ENCODE data around the gene PPP4R3A. TPM values are rescaled to one million over a fixed set of nuclear protein-coding genes. Genes with fewer than 3 reads are reported as not detected.
A peak's percentile ranks its signal among the peaks of the same experiment; 100 is the strongest.

Gene PPP4R3A
- 86.2 TPM for total RNA-seq
- long read RNA-seq, full-length matches to known transcripts: 98 of 145 reads
- long read RNA-seq, partial matches to known transcripts: 15 of 145 reads
- long read RNA-seq, other reads (novel, unspliced or antisense): 32 of 145 reads

DNA sequence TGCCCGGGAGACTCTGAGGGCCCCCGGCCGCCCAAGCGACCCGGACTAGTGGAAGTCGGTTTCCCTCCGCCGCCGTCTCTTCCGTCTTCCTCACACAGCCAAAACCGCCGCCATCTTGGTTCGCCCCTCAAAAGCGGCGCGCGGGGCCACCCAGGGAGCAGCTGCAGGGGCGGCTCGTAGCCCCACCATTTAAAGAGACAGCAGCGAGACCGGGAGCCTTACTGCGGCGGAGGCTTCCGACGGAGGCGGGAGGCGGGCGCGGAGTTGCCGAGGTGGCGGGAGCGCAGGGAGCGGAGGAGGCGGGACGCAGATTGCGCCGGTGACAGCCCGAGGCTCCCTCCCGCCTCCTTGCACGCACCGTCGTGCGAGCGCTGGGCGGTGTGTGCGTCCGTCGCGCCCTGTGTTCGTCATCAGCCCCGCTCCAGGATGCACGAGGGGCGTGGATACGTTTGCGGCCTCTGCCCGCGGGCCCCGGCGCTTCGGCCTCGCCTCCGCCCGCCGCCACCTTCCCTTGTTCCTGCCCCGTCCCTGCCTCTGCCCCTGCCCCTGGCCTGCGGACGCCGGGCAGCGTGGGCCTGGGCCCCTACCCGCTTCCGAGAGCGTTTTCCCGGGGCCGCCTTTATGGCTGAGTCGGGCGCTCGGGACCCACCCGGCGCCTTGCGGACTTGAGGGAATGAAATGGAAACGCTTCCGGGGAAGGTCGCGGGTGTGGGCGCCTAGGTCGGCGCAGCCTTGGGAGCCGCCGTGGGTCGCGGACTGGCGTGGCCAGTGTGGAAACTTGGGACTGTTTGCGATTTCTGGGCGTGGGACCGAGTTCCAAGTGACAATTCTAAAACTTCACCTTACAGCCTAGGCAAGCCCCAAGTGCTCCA is at the start of gene PPP4R3A:
Gene PPP4R3A (minus strand): TSS at position 140 of the 872 bp plus-strand sequence. CDS start 663 bp downstream, outside the sequence.
- TF ChIP-seq, protein P1, sequence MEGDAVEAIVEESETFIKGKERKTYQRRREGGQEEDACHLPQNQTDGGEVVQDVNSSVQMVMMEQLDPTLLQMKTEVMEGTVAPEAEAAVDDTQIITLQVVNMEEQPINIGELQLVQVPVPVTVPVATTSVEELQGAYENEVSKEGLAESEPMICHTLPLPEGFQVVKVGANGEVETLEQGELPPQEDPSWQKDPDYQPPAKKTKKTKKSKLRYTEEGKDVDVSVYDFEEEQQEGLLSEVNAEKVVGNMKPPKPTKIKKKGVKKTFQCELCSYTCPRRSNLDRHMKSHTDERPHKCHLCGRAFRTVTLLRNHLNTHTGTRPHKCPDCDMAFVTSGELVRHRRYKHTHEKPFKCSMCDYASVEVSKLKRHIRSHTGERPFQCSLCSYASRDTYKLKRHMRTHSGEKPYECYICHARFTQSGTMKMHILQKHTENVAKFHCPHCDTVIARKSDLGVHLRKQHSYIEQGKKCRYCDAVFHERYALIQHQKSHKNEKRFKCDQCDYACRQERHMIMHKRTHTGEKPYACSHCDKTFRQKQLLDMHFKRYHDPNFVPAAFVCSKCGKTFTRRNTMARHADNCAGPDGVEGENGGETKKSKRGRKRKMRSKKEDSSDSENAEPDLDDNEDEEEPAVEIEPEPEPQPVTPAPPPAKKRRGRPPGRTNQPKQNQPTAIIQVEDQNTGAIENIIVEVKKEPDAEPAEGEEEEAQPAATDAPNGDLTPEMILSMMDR (IDR thresholded peaks at IDR 0.05): no peak
- peak; percentile 97 for ATAC-seq

DNA sequence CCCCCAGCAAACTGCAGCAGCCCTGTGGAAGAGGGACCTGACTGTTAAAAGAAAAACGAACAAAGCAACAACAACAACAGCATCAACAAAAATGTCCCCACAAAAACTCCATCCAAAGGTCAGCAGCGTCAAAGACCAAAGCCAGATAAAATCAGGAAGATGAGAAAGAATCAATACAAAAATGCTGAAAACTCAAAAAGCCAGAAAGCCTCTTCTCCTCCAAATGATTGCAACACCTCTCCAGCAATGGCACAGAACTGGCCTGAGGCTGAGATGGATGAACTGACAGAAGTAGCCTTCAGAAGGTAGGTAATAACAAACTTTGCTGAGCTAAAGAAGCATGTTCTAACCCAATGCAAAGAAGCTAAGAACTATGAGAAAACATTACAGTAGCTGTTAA is 45.4 kb upstream of the PPP4R3A start:
- DNase-seq: no peak
- Histone ChIP-seq H3K27ac (no peak overlapping the region), H3K4me3 (no peak overlapping the region), H3K9me3 (no peaks in the 10 kb centered on the region), H3K36me3 (no peaks in the 10 kb centered on the region), H3K27me3 (no peaks in the 10 kb centered on the region), H3K4me1 (no peaks in the 10 kb centered on the region)
- intact Hi-C loops (cut with DNase I): no loop called here
- ATAC-seq: no peak
- TF ChIP-seq, protein P1 (IDR thresholded peaks at IDR 0.05): no peak

More for the DNA sequence above, at the start of gene PPP4R3A:
- DNase-seq: peak; percentile 98
- H3K36me3 ChIP-seq: peaks cover 6% of the 10 kb centered on the region
- peak within 1 kb of the TSS; percentile 100 for H3K27ac ChIP-seq
- H3K27me3 ChIP-seq: no peaks in the 10 kb centered on the region
- peaks cover 19% of the 10 kb centered on the region for H3K4me1 ChIP-seq
- no peaks in the 10 kb centered on the region for H3K9me3 ChIP-seq
- peak within 1 kb of the TSS; percentile 86 for H3K4me3 ChIP-seq
- intact Hi-C loops (cut with DNase I): no loop called here

DNA sequence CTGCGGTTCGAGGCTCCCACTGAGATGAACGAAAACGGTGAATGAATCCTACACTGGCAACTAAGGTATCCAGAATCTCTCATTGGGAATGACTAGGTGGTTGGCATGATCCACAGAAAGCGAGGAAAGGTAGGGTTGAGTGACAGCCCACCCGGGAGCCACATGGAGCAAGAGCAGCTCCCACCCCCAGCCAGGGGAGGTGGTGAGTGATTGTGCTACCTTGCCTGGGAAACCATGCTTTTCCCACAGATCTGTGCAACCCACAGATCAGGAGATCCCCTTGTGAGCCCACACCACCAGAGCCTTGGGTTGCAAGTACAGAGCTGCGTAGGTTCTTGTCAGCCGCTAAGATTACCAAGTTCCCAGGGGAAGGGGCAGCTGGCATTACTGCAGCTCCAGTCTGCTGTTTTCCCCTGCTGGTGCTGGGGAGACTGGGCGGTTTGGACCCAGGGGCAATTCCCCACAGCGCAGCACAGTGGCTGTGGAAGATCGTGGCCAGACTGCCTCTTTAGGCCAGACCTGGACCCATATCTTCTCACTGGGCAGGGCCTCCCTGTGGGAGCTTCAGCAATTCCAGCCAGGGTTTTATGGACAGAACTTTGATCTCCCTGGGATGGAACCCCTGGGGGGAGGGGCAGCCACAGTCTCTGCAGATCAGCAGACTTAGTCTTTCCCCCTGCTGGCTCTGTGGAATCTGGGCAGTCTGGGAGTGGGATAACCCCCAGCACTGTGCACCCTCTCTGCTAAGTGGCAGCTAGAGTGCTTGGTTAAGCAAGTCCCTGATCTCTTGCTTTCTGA is 44.6 kb upstream of the PPP4R3A start:
- no peak overlapping the region for H3K4me3 ChIP-seq
- H3K36me3 ChIP-seq: no peaks in the 10 kb centered on the region
- H3K4me1 ChIP-seq: no peaks in the 10 kb centered on the region
- ATAC-seq (no peak), DNase-seq (no peak)
- H3K9me3 ChIP-seq: no peaks in the 10 kb centered on the region
- TF ChIP-seq, protein P1 (IDR thresholded peaks at IDR 0.05): no peak
- H3K27me3 ChIP-seq: no peaks in the 10 kb centered on the region
- no peak overlapping the region for H3K27ac ChIP-seq
- intact Hi-C loops (cut with DNase I): no loop called here

DNA sequence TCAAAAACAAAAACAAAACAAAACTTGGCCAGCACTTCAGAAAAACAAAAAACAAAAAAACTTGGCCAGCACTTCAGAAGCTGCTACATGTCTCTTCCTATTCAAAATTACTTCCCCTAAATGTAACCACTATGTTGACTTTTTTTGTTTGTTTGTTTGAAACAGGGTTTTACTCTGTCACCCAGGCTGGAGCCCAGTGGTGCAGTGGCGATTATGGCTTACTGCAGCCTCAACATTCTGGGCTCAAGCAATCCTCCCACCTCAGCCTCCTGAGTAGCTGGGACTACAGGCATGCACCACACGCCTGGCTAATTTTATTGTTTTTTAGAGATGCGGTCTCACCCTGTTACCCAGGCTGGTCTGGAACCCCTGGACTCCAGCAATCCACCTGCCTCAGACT is 38.0 kb upstream of the PPP4R3A start:
- no peak overlapping the region for H3K4me3 ChIP-seq
- DNase-seq (no peak), ATAC-seq (no peak)
- no peaks in the 10 kb centered on the region for H3K9me3 ChIP-seq
- H3K27ac ChIP-seq: no peak overlapping the region
- TF ChIP-seq, protein P1 (IDR thresholded peaks at IDR 0.05): no peak
- no peaks in the 10 kb centered on the region for H3K4me1 ChIP-seq
- H3K27me3 ChIP-seq: no peaks in the 10 kb centered on the region
- H3K36me3 ChIP-seq: no peaks in the 10 kb centered on the region
- intact Hi-C loops (cut with DNase I): no loop called here

DNA sequence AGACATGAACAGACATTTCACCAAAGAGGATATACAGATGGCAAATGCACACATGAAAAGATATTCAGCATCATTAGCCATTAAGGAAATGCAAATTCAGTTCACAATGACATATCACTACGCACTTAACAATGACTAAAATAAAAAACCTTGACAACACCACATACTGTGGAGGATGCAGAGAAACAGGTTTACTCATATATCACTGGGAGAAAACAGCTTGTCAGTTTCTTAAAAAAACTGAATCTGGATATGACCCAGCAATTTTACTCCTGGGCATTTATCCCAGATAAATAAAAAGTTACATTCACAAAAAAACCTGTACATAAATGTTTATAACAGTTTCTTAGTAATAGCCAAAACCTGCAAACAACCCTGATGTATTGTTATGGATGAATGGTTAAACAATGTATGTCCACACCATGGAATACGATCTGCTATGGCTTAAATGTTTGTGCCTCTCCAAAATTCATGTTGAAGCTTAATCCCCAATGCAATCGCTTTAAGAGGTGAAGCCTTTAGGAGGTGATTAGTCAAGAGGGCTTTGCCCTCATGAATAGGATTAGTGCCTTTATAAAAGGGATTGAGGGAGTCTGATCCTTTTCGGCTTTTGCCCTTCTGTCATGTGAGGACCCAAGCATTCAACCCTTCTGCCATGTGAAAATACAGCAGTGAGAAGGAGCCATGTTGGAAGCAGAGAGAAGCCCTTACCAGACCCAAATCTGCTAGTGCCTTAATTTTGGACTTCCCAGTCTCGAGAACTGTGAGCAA is 36.0 kb upstream of the PPP4R3A start:
- Histone ChIP-seq H3K4me3 (no peak overlapping the region), H3K27me3 (no peaks in the 10 kb centered on the region), H3K9me3 (peaks cover 8% of the 10 kb centered on the region), H3K4me1 (no peaks in the 10 kb centered on the region), H3K36me3 (no peaks in the 10 kb centered on the region), H3K27ac (no peak overlapping the region)
- TF ChIP-seq, protein P1 (IDR thresholded peaks at IDR 0.05): no peak
- intact Hi-C loops (cut with DNase I): no loop called here
- DNase-seq (no peak), ATAC-seq (no peak)
